HG03139 (cell line): Measurements from ENCODE around the gene SMG6.
"Not testable (repeated sequence)": the region's sequence is repeated elsewhere in the genome, so short reads cannot be mapped to it uniquely, and the experiment has no call there.

Source experiments
- ATAC-seq: cut with Tn5 transposase; IDR thresholded peaks from one replicate; pipeline ENCODE4 v1.9.1; 2021; ENCODE audit not compliant: unreplicated experiment

Gene SMG6

DNA sequence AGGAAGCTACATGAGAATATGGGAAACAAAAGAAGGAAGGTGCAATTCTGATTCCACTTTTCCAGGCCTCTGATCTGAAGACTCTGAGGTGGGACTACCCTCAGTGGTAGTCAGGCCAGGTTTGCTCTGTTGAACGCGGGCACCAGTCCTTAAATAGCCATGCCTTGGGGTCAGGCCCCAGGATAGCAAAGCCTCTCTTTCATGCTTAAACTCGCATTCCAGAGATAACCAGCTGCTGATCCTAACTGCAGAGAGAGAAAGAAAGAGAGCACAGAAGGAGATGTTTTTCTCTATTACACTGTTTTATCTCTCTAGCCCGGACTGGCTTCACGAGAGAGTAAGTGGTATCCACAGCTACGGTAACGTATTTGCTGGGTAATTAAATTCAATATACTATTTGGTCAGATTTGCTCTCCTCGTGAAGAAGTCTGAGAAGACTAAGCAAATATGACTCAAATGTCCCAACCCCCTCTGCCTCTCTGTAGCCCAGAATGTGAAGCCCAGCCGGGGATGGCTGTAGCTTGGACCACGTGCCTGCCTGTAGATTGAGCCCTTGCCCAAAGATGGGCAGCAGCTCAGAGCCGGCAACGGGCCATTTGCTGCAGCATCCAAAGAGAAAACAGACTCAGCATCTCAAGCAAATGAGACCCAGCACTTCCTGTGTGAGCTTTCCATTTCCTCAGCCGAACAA lies 122.2 kb downstream of the SMG6 start:
- ATAC-seq, result no peak

GRCh38 chr17:2180768-2181167 lies 122.8 kb downstream of the SMG6 start:
- ATAC-seq, result no peak

GRCh38 chr17:2179615-2180295 lies 123.8 kb downstream of the SMG6 start:
- no peak for ATAC-seq

DNA sequence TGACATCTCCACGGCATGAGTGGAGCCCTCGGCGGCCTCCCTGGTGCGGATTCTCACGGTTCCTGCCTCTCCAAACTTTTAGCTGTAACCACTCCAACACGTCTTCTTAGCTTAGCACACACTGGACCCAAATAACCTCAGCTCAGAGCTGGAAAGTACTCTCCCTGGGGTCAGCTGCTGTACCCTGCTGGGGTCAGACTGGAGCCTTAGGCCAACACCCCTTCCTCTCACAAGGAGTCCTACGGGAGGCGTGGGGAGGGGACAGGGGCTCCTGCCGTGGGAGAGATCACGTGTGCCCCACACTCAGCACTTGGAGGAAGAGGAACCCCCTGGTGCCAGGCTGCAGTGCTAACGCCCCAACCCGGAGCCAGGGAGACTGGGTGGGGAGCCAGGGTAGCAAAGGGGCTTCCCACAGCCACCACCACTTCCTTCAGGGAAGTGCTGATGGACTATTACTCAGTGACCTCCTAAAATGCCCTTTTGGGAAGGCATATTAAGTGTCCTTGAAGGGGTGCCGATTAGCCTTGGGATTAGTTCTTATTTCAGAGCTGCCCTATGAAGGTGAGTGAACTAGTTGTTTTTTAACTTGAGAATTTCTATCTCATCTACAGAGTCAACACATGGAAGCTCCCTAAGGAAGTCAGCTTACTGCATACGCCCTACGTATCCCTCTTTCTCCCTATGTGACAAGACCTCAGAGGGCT lies 124.6 kb downstream of the SMG6 start:
- no peak for ATAC-seq

GRCh38 chr17:2177235-2177811 lies 126.3 kb downstream of the SMG6 start:
- no peak for ATAC-seq

GRCh38 chr17:2176499-2177169 lies 127.0 kb downstream of the SMG6 start:
- no peak for ATAC-seq

GRCh38 chr17:2175294-2175628 lies 128.3 kb downstream of the SMG6 start:
- ATAC-seq, result no peak

DNA sequence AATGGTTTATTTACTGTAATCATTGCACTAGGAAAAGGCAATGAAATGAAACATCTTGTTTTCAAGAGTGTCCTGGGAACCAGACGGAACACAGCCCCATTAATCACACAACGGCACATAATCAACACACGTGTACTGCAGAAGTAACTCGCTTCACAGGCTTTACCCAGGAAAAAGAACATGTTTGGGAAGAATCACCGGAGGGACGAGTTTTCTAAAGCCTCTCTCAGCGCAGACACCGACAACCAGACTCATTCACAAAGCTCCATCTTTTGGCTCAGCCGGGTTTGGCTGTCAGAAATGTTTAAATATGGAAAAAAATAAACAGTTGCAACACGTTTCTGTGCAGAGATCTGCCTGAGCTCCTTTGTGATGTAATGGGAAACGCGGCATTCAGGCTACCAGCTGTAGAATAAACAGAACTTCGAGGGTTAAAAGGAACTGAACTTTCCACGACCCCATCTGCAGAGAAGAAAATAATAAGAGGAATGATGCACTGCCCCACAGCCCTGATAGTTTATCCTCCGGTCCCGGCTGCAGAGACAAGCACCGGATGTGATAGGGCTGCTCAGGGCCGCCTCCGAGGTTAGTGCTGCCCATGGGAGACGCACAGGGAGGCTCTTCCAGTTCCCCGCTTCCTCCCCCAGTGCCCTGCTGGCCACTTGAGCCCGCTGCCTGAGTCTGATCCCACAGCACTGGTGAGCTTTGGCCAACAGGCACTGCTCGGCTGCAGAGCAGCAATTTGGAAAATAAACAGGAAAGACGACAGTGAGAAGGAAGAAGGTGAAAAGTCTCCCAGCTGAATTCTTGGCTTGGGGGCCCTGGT lies 128.9 kb downstream of the SMG6 start:
- no peak for ATAC-seq

DNA sequence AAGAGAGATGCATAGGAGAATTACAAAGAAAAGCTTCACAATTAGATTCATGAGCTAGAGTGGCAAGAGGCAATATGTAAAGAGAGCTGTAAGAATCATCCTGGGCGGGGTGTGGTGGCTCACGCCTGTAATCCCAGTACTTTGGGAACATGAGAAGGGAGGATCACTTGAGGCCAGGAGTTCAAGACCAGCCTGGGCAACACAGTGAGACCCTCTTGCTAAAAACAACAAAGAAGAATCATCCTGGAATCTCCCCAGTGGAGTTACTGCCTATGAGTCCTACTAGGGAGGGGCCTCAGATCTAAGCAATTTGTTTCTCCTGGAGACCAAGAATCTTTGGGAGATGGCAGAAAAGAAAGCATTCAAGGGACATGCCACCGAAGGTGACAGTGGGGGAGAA lies 129.6 kb downstream of the SMG6 start:
- no peak for ATAC-seq

- ATAC-seq, result no peak
Measured at GRCh38 chr17:2172999-2173398, 130.6 kb downstream of the SMG6 start.

DNA sequence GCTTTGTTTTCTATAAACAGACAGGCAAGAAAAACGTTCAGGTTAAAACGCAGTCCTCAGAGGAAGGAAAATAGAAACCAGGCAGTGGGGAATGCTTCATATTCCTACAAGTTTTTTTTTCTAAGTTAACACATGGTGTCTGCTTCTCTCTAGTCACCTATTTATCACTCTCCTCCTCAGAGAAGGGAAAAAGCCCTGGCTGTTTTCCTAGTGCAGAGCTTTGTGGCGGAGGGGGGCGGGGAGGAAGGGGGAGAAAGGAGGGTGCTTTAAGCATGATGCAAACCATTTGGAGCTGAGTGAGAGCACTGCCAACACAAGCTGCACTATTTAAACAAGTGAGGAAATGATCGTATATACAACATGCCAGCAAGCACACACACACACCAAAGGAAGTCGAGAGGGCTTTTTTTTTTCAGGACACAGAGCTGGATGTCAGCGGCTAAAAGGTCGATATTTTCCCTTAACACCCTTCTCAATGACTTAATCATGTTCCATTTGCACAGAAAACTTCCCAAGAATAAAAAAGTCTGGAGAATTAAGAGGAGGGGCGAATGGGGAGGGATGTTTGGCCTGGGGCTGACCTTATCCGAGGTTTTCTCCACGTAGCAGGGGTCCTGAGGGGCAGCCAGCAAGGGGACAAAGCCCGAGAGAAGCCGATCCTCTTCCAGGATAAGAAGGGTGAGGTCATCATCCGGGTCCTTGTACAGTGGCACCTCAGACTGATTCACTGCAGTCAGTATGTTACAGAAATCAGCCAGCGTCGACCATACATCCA lies 131.3 kb downstream of the SMG6 start:
- ATAC-seq, result no peak

GRCh38 chr17:2171702-2172076 lies 131.9 kb downstream of the SMG6 start:
- no peak for ATAC-seq

DNA sequence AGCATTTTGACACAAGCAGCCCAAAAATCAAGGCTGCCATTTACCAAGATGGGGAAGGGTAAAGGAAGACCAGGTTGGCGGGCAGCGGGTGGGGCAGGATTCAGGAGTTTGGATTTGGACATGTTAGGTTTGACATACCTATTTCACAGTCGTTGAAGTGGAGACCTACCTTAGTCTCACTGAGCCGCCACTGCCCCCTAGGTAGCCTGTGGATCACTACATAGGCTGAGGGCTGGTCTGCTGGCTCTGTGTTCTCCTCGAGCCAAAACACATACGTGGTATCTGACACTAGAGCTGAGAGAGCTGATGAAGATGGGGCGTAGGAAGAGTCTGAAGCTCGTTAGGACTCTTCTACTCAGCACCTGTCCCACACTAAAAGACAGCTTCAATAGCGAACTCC lies 133.6 kb downstream of the SMG6 start:
- no peak for ATAC-seq

- not testable (repeated sequence) for ATAC-seq
Measured at GRCh38 chr17:2165723-2166122, 137.9 kb downstream of the SMG6 start.

DNA sequence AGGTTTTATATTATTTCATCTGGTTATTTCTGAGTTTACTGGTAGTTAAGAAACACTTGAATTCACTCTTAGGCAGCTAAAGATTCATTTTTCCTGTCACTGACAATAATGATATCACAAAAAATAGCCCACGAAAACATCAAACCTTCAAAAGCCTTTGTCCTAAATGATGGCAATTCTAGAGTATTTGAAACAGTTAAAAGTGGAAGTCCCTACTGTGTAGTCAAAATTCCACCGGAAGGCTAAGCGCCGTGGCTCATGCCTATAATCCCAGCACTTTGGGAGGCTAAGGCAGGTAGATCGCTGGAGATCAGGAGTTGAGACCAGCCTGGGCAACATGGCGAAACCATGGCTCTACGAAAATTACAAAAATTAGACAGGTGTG lies 145.2 kb downstream of the SMG6 start:
- no peak for ATAC-seq

DNA sequence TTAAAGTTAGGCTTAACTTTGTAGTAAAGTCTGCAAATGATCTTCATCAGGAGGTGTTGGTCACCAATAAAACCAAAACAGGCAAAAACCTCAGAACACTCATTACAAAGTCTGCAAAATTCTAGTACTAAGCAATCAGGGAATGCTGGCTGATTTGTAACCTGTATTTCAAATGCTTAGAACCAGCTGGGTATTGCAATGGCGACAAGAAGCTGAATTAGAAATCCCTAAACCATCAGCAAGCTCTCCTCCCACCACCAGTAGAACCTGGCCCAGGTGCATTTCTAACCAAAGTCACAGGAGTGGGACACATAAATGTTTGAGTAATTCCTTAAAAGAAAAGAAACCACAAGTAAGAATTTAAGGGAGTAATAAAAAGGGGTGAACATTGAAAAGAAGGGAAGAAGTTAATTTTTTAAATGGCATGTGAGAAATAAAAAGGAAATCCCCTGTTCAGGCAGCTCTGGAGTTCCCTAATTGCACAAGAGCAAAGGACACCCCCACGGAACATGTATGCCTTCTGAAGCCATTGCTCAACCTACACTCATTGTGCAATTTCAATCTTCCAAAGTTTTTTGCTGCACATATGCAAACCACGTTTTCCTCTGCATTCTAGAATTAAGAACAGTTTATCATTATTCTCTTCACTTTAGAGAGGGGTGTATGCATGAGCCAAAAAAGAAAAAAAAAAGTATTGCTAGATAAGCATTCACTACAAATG lies 145.8 kb downstream of the SMG6 start:
- ATAC-seq, result no peak

- ATAC-seq, result no peak
Measured at GRCh38 chr17:2157081-2157480, 146.5 kb downstream of the SMG6 start.

DNA sequence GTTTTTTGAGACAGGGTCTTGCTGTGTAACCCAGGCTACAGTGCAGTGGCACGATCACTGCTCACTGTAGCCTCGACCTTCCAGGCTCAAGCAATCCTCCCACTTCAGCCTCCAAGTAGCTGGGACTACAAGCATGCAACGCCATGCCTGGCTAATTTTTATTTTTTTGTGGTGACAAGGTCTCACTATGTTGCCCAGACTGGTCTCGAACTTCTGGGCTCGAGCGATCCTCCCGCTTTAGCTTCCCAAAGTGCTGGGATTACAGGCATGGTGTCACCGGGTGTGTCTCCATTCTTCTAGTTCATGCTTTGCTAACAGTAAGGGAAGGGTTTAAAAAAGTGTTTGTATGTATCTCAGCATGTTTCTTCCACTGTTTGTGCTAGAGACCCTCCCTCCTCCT lies 146.9 kb downstream of the SMG6 start:
- ATAC-seq, result no peak

- ATAC-seq, result no peak
Measured at GRCh38 chr17:2155573-2155972, 148.0 kb downstream of the SMG6 start.
